GM12865 (cell line): Measurements from ENCODE around the gene COL8A1.

Experiments
- DNase-seq: peaks from one replicate; pipeline ENCODE4 v3.0.0; 2010; ENCODE audit warnings: low read depth
- H3K4me3 ChIP-seq: 2 replicates; pipeline ENCODE4 v1.5.1; 2011; ENCODE audit warnings: mild to moderate bottlenecking, low read depth, low read length, control low read depth
- TF ChIP-seq, protein P1 (sequence below): IDR thresholded peaks from 2 replicates; pipeline ENCODE4 v1.5.1; 2011; ENCODE audit warnings: low read length, control low read depth, low read depth, inconsistent platforms; ENCODE audit not compliant: insufficient read depth; ENCODE audit errors: missing control alignments

The COL8A1 gene

GRCh38 chr3:99794485-99794884 lies 156.1 kb downstream of the COL8A1 start:
- H3K4me3 ChIP-seq = no peak overlapping the region
- TF ChIP-seq, protein P1, sequence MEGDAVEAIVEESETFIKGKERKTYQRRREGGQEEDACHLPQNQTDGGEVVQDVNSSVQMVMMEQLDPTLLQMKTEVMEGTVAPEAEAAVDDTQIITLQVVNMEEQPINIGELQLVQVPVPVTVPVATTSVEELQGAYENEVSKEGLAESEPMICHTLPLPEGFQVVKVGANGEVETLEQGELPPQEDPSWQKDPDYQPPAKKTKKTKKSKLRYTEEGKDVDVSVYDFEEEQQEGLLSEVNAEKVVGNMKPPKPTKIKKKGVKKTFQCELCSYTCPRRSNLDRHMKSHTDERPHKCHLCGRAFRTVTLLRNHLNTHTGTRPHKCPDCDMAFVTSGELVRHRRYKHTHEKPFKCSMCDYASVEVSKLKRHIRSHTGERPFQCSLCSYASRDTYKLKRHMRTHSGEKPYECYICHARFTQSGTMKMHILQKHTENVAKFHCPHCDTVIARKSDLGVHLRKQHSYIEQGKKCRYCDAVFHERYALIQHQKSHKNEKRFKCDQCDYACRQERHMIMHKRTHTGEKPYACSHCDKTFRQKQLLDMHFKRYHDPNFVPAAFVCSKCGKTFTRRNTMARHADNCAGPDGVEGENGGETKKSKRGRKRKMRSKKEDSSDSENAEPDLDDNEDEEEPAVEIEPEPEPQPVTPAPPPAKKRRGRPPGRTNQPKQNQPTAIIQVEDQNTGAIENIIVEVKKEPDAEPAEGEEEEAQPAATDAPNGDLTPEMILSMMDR = no peak
- DNase-seq = no peak

DNA sequence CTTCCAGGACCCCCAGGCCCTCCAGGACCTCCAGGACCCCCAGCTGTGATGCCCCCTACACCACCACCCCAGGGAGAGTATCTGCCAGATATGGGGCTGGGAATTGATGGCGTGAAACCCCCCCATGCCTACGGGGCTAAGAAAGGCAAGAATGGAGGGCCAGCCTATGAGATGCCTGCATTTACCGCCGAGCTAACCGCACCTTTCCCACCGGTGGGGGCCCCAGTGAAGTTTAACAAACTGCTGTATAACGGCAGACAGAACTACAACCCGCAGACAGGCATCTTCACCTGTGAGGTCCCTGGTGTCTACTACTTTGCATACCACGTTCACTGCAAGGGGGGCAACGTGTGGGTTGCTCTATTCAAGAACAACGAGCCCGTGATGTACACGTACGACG lies 157.2 kb downstream of the COL8A1 start:
- no peak overlapping the region for H3K4me3 ChIP-seq
- DNase-seq = no peak
- TF ChIP-seq, protein P1 = no peak

DNA sequence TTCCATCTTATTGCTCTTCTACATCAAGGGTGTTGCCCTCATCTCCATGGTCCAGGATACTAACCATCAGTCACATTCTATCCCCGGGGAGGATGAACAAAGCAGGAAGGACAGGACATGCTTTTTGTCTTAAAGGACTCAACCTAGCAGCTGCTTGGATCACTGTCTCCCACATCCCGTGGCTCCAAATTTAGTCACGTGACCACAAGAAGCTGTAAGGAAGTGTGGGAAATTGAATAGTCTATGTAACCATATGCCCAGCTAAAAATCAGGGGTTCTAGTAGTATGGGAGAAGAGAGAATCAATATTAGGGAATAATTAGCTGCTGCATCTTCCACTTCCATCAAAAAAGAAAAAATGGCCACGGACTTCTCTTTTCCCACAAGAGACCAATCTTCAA lies 161.0 kb downstream of the COL8A1 start:
- no peak for DNase-seq
- TF ChIP-seq, protein P1 = no peak
- H3K4me3 ChIP-seq = no peak overlapping the region

GRCh38 chr3:99803297-99803696 lies 164.9 kb downstream of the COL8A1 start:
- H3K4me3 ChIP-seq = no peak overlapping the region
- TF ChIP-seq, protein P1 = no peak
- no peak for DNase-seq

DNA sequence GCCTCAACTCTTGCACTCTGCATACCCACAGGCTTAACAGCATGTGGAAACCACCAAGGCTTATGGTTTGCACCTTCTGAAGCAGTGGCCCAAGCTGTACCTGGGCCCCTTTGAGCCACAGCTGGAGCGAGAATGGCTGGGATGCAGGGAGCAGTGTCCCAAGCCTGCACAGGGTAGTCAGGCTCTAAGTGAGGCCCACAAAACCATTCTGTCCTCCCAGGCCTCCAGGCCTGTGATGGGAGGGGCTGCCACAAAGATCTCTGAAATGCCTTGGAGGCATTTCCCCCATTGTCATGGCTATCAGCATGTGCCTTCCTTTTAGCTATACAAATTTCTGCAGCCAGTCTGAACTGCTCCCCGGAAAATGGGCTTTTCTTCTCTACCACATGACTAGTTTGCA lies 166.8 kb downstream of the COL8A1 start:
- TF ChIP-seq, protein P1 = no peak

GRCh38 chr3:99808163-99808794 lies 169.9 kb downstream of the COL8A1 start:
- TF ChIP-seq, protein P1 = peak; percentile 73
- no peak overlapping the region for H3K4me3 ChIP-seq
- peak; percentile 70 for DNase-seq

More for the DNA sequence above, 166.8 kb downstream of the COL8A1 start:
- no peak overlapping the region for H3K4me3 ChIP-seq
- DNase-seq = no peak

DNA sequence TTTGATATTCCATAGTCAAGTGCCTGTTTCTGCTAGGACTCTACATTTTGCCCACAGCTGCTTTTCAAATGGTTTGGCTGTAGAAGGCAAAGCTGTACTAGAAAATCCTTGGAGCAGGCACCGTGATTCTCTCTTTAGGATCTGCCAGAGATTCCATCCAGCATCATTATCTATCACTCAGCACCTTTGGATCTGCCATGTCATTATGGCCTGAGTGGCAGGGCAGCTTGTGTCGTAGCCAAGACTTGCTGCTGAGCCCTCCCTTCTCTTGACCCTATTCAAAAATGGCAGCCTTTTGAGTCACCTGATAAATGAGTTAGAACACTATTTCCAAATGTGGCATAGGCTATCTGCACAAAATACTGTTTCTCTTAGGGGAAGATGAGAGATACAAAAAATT lies 171.2 kb downstream of the COL8A1 start:
- TF ChIP-seq, protein P1 = no peak
- no peak overlapping the region for H3K4me3 ChIP-seq
- DNase-seq = no peak
